ENCODE measurements around the gene FBXW9.
A peak's percentile ranks its signal among the peaks of the same experiment; 100 is the strongest.

DNA sequence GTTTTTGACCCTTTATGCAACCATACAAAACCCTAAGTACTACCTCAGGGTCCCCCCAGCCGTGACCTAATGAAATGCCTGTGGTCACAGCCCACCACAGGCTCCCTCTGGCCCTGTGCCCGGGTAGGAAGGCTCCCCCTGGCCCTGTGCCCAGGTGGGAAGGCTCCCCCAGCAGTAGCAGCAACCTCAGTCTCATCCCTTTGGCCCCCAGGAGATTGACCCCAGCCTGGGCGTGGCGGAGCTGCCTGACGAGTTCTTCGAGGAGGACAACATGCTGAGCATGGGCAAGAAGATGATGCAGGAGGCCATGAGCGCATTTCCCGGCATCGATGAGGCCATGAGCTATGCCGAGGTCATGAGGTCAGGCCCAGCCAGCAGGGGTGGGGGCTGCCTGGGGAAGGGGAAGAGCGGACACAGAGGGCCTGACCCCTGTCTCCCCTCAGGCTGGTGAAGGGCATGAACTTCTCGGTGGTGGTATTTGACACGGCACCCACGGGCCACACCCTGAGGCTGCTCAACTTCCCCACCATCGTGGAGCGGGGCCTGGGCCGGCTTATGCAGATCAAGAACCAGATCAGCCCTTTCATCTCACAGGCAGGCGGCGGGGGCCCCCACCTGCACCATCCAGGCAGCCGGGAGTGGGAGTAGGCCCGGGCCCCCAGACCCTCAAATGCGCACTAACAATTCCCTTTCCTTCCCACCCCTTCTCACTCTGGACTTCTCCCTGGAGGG is 48.9 kb upstream of the FBXW9 start:
- TF ChIP-seq, protein P1, sequence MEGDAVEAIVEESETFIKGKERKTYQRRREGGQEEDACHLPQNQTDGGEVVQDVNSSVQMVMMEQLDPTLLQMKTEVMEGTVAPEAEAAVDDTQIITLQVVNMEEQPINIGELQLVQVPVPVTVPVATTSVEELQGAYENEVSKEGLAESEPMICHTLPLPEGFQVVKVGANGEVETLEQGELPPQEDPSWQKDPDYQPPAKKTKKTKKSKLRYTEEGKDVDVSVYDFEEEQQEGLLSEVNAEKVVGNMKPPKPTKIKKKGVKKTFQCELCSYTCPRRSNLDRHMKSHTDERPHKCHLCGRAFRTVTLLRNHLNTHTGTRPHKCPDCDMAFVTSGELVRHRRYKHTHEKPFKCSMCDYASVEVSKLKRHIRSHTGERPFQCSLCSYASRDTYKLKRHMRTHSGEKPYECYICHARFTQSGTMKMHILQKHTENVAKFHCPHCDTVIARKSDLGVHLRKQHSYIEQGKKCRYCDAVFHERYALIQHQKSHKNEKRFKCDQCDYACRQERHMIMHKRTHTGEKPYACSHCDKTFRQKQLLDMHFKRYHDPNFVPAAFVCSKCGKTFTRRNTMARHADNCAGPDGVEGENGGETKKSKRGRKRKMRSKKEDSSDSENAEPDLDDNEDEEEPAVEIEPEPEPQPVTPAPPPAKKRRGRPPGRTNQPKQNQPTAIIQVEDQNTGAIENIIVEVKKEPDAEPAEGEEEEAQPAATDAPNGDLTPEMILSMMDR (IDR thresholded peaks at IDR 0.05 in 8 of 11, conservative IDR thresholded peaks at IDR 0.05 in 3 of 11): no peak
- TF ChIP-seq POLR2A (IDR thresholded peaks at IDR 0.05) (no peak), POLR2AphosphoS5 (IDR thresholded peaks at IDR 0.05) (peak in 1 of 3 donors; percentile 33)
